ENCODE results near the gene FYB2.

- no peak for TF ChIP-seq ZNF512 (CRISPR knock-in tag; IDR thresholded peaks at IDR 0.05; ENCODE audit: borderline replicate concordance)
- TF ChIP-seq CTCF (IDR thresholded peaks at IDR 0.05): no peak
- TF ChIP-seq ESRRA (CRISPR knock-in tag; IDR thresholded peaks at IDR 0.05; ENCODE audit: borderline replicate concordance): no peak
- TF ChIP-seq NR1H2 (CRISPR knock-in tag; IDR thresholded peaks at IDR 0.05): no peak
- no peak for TF ChIP-seq HMGA2 (CRISPR knock-in tag; IDR thresholded peaks at IDR 0.05)
- TF ChIP-seq TCF7 (CRISPR knock-in tag; IDR thresholded peaks at IDR 0.05; ENCODE audit: low read depth): no peak
- TF ChIP-seq MAX (CRISPR knock-in tag; IDR thresholded peaks at IDR 0.05): no peak
- TF ChIP-seq, protein P1, sequence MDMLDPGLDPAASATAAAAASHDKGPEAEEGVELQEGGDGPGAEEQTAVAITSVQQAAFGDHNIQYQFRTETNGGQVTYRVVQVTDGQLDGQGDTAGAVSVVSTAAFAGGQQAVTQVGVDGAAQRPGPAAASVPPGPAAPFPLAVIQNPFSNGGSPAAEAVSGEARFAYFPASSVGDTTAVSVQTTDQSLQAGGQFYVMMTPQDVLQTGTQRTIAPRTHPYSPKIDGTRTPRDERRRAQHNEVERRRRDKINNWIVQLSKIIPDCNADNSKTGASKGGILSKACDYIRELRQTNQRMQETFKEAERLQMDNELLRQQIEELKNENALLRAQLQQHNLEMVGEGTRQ (CRISPR knock-in tag; IDR thresholded peaks at IDR 0.05): no peak
- no peak for TF ChIP-seq FOXK1 (CRISPR knock-in tag; IDR thresholded peaks at IDR 0.05)
- no peak for TF ChIP-seq IRF1 (CRISPR knock-in tag; IDR thresholded peaks at IDR 0.05)
- TF ChIP-seq, protein P2, sequence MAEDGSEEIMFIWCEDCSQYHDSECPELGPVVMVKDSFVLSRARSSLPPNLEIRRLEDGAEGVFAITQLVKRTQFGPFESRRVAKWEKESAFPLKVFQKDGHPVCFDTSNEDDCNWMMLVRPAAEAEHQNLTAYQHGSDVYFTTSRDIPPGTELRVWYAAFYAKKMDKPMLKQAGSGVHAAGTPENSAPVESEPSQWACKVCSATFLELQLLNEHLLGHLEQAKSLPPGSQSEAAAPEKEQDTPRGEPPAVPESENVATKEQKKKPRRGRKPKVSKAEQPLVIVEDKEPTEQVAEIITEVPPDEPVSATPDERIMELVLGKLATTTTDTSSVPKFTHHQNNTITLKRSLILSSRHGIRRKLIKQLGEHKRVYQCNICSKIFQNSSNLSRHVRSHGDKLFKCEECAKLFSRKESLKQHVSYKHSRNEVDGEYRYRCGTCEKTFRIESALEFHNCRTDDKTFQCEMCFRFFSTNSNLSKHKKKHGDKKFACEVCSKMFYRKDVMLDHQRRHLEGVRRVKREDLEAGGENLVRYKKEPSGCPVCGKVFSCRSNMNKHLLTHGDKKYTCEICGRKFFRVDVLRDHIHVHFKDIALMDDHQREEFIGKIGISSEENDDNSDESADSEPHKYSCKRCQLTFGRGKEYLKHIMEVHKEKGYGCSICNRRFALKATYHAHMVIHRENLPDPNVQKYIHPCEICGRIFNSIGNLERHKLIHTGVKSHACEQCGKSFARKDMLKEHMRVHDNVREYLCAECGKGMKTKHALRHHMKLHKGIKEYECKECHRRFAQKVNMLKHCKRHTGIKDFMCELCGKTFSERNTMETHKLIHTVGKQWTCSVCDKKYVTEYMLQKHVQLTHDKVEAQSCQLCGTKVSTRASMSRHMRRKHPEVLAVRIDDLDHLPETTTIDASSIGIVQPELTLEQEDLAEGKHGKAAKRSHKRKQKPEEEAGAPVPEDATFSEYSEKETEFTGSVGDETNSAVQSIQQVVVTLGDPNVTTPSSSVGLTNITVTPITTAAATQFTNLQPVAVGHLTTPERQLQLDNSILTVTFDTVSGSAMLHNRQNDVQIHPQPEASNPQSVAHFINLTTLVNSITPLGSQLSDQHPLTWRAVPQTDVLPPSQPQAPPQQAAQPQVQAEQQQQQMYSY (CRISPR knock-in tag; IDR thresholded peaks at IDR 0.05): no peak
These were observed 49.6 kb upstream of the FYB2 start for GRCh38 chr1:56868761-56869160.
